ENCODE results near the gene PLA2G4F. TPM values are rescaled to one million over a fixed set of nuclear protein-coding genes. Genes with fewer than 3 reads are reported as not detected.

PLA2G4F gene
- total RNA-seq: 10 to 100 TPM in 2 of 4 donors, 1 to 10 TPM in 2; 3.9 to 24.8 (median 14.1) TPM

GRCh38 chr15:42156243-42156922, at the start of gene PLA2G4F:
Gene PLA2G4F (minus strand): TSS chr15:42156636. CDS start chr15:42156549, 87 bp downstream.
- Histone ChIP-seq H3K27ac (peak within 1 kb of the TSS; percentile 61 to 88 (median 78)), H3K9me3 (no peaks in the 10 kb centered on the region), H3K4me1 (peaks cover 55 to 88% of the 10 kb centered on the region in 2 donors), H3K4me3 (replicated peaks in 1 of 3) (no peak within 1 kb of the TSS), H3K27me3 (no peaks in the 10 kb centered on the region), H3K36me3 (peaks cover under 1 to 6% of the 10 kb centered on the region in 2 donors)
- no peak for TF ChIP-seq CTCF (IDR thresholded peaks at IDR 0.05)
- peak in 1 of 2 donors; percentile 69 for TF ChIP-seq POLR2A (IDR thresholded peaks at IDR 0.05)
- DNase-seq: peak; percentile 92
- WGBS, 2 donors: 29 to 48% methylated on average over 3 to 7 of the region's 8 CpGs
- intact Hi-C loops (cut with DNase I): no loop called here

- TF ChIP-seq POLR2A (IDR thresholded peaks at IDR 0.05) (no peak), CTCF (IDR thresholded peaks at IDR 0.05) (no peak)
- intact Hi-C loops (cut with DNase I): no loop called here
- Histone ChIP-seq H3K4me1 (peaks cover 7 to 16% of the 10 kb centered on the region in 2 donors), H3K36me3 (peaks cover 5 to 8% of the 10 kb centered on the region in 2 donors), H3K27me3 (no peaks in the 10 kb centered on the region), H3K27ac (no peak overlapping the region), H3K4me3 (replicated peaks in 1 of 3) (no peak overlapping the region), H3K9me3 (no peaks in the 10 kb centered on the region)
- no peak for DNase-seq
- 92 to 97% methylated on average over 3 of the region's 3 CpGs for WGBS, 2 donors
Observed at GRCh38 chr15:42203891-42204290, 47.5 kb upstream of the PLA2G4F start.

- H3K27me3 ChIP-seq: no peaks in the 10 kb centered on the region
- no peak for DNase-seq
- no peaks in the 10 kb centered on the region for H3K9me3 ChIP-seq
- WGBS, 2 donors: 77 to 84% methylated on average over 2 of the region's 2 CpGs
- H3K36me3 ChIP-seq: peaks cover 5 to 10% of the 10 kb centered on the region in 2 donors
- no peak overlapping the region for H3K27ac ChIP-seq
- peaks cover 7 to 16% of the 10 kb centered on the region in 2 donors for H3K4me1 ChIP-seq
- H3K4me3 ChIP-seq (replicated peaks in 1 of 3): no peak overlapping the region
- TF ChIP-seq POLR2A (IDR thresholded peaks at IDR 0.05) (no peak), CTCF (IDR thresholded peaks at IDR 0.05) (no peak)
- intact Hi-C loops (cut with DNase I): no loop called here
Observed at GRCh38 chr15:42202653-42203052, 46.2 kb upstream of the PLA2G4F start.

- no peak for TF ChIP-seq CTCF (IDR thresholded peaks at IDR 0.05)
- no peak for TF ChIP-seq POLR2A (IDR thresholded peaks at IDR 0.05)
- DNase-seq: no peak
- Histone ChIP-seq H3K36me3 (peaks cover 5 to 10% of the 10 kb centered on the region in 2 donors), H3K27me3 (no peaks in the 10 kb centered on the region), H3K4me3 (replicated peaks in 1 of 3) (no peak overlapping the region), H3K4me1 (peaks cover 1 to 10% of the 10 kb centered on the region in 2 donors), H3K9me3 (no peaks in the 10 kb centered on the region), H3K27ac (no peak overlapping the region)
- WGBS, 2 donors: 93 to 95% methylated on average over 1 of the region's 1 CpG
- intact Hi-C loops (cut with DNase I): no loop called here
Observed at GRCh38 chr15:42201801-42202200, 45.4 kb upstream of the PLA2G4F start.

GRCh38 chr15:42199126-42199525, 42.7 kb upstream of the PLA2G4F start:
- Histone ChIP-seq H3K4me1 (no peaks in the 10 kb centered on the region), H3K27me3 (no peaks in the 10 kb centered on the region), H3K9me3 (no peaks in the 10 kb centered on the region), H3K27ac (no peak overlapping the region), H3K4me3 (replicated peaks in 1 of 3) (no peak overlapping the region), H3K36me3 (peaks cover 5 to 10% of the 10 kb centered on the region in 2 donors)
- TF ChIP-seq CTCF (IDR thresholded peaks at IDR 0.05) (no peak), POLR2A (IDR thresholded peaks at IDR 0.05) (no peak)
- no peak for DNase-seq
- intact Hi-C loops (cut with DNase I): no loop called here
- 86 to 98% methylated on average over 5 of the region's 5 CpGs for WGBS, 2 donors
